ENCODE data around the gene ARRDC5. TPM values are rescaled to one million over a fixed set of nuclear protein-coding genes. Genes with fewer than 3 reads are reported as not detected.
"Not testable (repeated sequence)": the region's sequence is repeated elsewhere in the genome, so short reads cannot be mapped to it uniquely, and the experiment has no call there.

The ARRDC5 gene
- total RNA-seq, 1 donor from 2014 or later = not detected

GRCh38 chr19:4867534-4868285, 35.0 kb downstream of the ARRDC5 start, which contains the start of gene PLIN3:
Gene PLIN3, minus strand, starts transcription at chr19:4867667. Its CDS starts 6,273 bp downstream, at chr19:4861394.
- TF ChIP-seq CTCF (IDR thresholded peaks at IDR 0.05; ENCODE audit: unreplicated experiment) = no peak
- Mint-ChIP-seq H3K36me3 (ENCODE audit: insufficient read depth) (peaks cover 4% of the 10 kb centered on the region), H3K4me1 (ENCODE audit: low read depth) (peaks cover 5% of the 10 kb centered on the region), H3K4me3 (ENCODE audit: low read depth) (peak within 1 kb of the TSS; percentile 83), H3K9me3 (ENCODE audit: low read depth) (no peaks in the 10 kb centered on the region), H3K27ac (peak within 1 kb of the TSS; percentile 79), H3K27me3 (no peaks in the 10 kb centered on the region)
- peak; percentile 93 for DNase-seq (ENCODE audit: low spot score, unreplicated experiment)

GRCh38 chr19:4866595-4867424, 35.9 kb downstream of the ARRDC5 start:
- Mint-ChIP-seq H3K27me3 (no peaks in the 10 kb centered on the region), H3K4me3 (ENCODE audit: low read depth) (peak overlapping the region; percentile 83), H3K27ac (peak overlapping the region; percentile 33), H3K9me3 (ENCODE audit: low read depth) (no peaks in the 10 kb centered on the region), H3K36me3 (ENCODE audit: insufficient read depth) (peaks cover 4% of the 10 kb centered on the region), H3K4me1 (ENCODE audit: low read depth) (peaks cover 5% of the 10 kb centered on the region)
- DNase-seq (ENCODE audit: low spot score, unreplicated experiment) = no peak
- no peak for TF ChIP-seq CTCF (IDR thresholded peaks at IDR 0.05; ENCODE audit: unreplicated experiment)

GRCh38 chr19:4861147-4861546, 41.5 kb downstream of the ARRDC5 start:
- Mint-ChIP-seq H3K9me3 (ENCODE audit: low read depth) (no peaks in the 10 kb centered on the region), H3K4me1 (ENCODE audit: low read depth) (no peaks in the 10 kb centered on the region), H3K36me3 (ENCODE audit: insufficient read depth) (peaks cover 4% of the 10 kb centered on the region), H3K27me3 (no peaks in the 10 kb centered on the region), H3K4me3 (ENCODE audit: low read depth) (no peak overlapping the region), H3K27ac (no peak overlapping the region)
- no peak for DNase-seq (ENCODE audit: low spot score, unreplicated experiment)
- TF ChIP-seq CTCF (IDR thresholded peaks at IDR 0.05; ENCODE audit: unreplicated experiment) = no peak

- TF ChIP-seq CTCF (IDR thresholded peaks at IDR 0.05; ENCODE audit: unreplicated experiment) = no peak
- no peak overlapping the region for H3K27ac Mint-ChIP-seq
- DNase-seq (ENCODE audit: low spot score, unreplicated experiment) = no peak
- no peaks in the 10 kb centered on the region for H3K4me1 Mint-ChIP-seq (ENCODE audit: low read depth)
- no peak overlapping the region for H3K4me3 Mint-ChIP-seq (ENCODE audit: low read depth)
- H3K9me3 Mint-ChIP-seq (ENCODE audit: low read depth) = no peaks in the 10 kb centered on the region
- H3K27me3 Mint-ChIP-seq = no peaks in the 10 kb centered on the region
- peaks cover 8% of the 10 kb centered on the region for H3K36me3 Mint-ChIP-seq (ENCODE audit: insufficient read depth)
Observed at GRCh38 chr19:4859697-4860096, 43.0 kb downstream of the ARRDC5 start.

GRCh38 chr19:4856468-4856867, 46.2 kb downstream of the ARRDC5 start:
- DNase-seq (ENCODE audit: low spot score, unreplicated experiment); H3K4me3 Mint-ChIP-seq (ENCODE audit: low read depth); H3K36me3 Mint-ChIP-seq (ENCODE audit: insufficient read depth); H3K9me3 Mint-ChIP-seq (ENCODE audit: low read depth); H3K4me1 Mint-ChIP-seq (ENCODE audit: low read depth); H3K27me3 Mint-ChIP-seq; H3K27ac Mint-ChIP-seq: not testable (repeated sequence)

GRCh38 chr19:4853506-4853905, 49.2 kb downstream of the ARRDC5 start:
- H3K4me3 Mint-ChIP-seq (ENCODE audit: low read depth); H3K27me3 Mint-ChIP-seq; H3K9me3 Mint-ChIP-seq (ENCODE audit: low read depth); H3K4me1 Mint-ChIP-seq (ENCODE audit: low read depth); DNase-seq (ENCODE audit: low spot score, unreplicated experiment); H3K27ac Mint-ChIP-seq: not testable (repeated sequence)
- H3K36me3 Mint-ChIP-seq (ENCODE audit: insufficient read depth) = peaks cover 10% of the 10 kb centered on the region

Data from progenitor cell of endocrine pancreas (in vitro differentiated cells).